NB4 (cell line): Measurements from ENCODE around the gene BMP3.

Source experiments
- DNase-seq: peaks from one replicate; pipeline ENCODE4 v3.0.0; 2010; ENCODE audit warnings: low read depth
- H3K4me3 ChIP-seq: one replicate; pipeline ENCODE4 v1.5.1; 2011; ENCODE audit warnings: mild to moderate bottlenecking, low read depth, low read length, moderate library complexity
- CTCF ChIP-seq: IDR thresholded peaks from one replicate; pipeline ENCODE4 v1.5.1; 2012; ENCODE audit warnings: low read depth, low read length
- MAX ChIP-seq: IDR thresholded peaks from 2 replicates; pipeline ENCODE4 v1.6.1; 2011; ENCODE audit warnings: low read depth, low read length
- MYC ChIP-seq: IDR thresholded peaks from 2 replicates; pipeline ENCODE4 v1.6.1; 2011; ENCODE audit warnings: low read depth, low read length
- POLR2A ChIP-seq: IDR thresholded peaks from 2 replicates; pipeline ENCODE4 v1.6.1; 2011; ENCODE audit warnings: mild to moderate bottlenecking; ENCODE audit not compliant: insufficient read length; ENCODE audit errors: extremely low read depth

BMP3 gene

GRCh38 chr4:81085979-81086378, 55.5 kb downstream of the BMP3 start:
- no peak overlapping the region for H3K4me3 ChIP-seq
- no peak for DNase-seq
- TF ChIP-seq MYC = no peak
- TF ChIP-seq POLR2A = no peak
- no peak for TF ChIP-seq MAX
- no peak for TF ChIP-seq CTCF

- no peak for DNase-seq
- H3K4me3 ChIP-seq = no peak overlapping the region
- TF ChIP-seq POLR2A (no peak), MYC (no peak), CTCF (no peak), MAX (no peak)
These were observed 63.4 kb downstream of the BMP3 start for GRCh38 chr4:81093720-81094401.

- TF ChIP-seq CTCF (no peak), POLR2A (no peak), MYC (no peak), MAX (no peak)
- no peak overlapping the region for H3K4me3 ChIP-seq
- no peak for DNase-seq
These were observed 64.9 kb downstream of the BMP3 start for GRCh38 chr4:81095389-81095788.

- no peak for DNase-seq
- H3K4me3 ChIP-seq = no peak overlapping the region
- TF ChIP-seq MAX (no peak), POLR2A (no peak), CTCF (no peak), MYC (no peak)
These were observed 66.1 kb downstream of the BMP3 start for GRCh38 chr4:81096566-81096965.

GRCh38 chr4:81102107-81102506, 71.6 kb downstream of the BMP3 start:
- no peak for TF ChIP-seq MYC
- no peak for TF ChIP-seq CTCF
- no peak for TF ChIP-seq POLR2A
- TF ChIP-seq MAX = no peak
- no peak for DNase-seq
- no peak overlapping the region for H3K4me3 ChIP-seq
